GM18907 (cell line): ENCODE measurements around the gene SULT1A1.
A peak's percentile ranks its signal among the peaks of the same experiment; 100 is the strongest.
"Not testable (repeated sequence)": the region's sequence is repeated elsewhere in the genome, so short reads cannot be mapped to it uniquely, and the experiment has no call there.

Source experiments
- ATAC-seq: cut with Tn5 transposase; IDR thresholded peaks from one replicate; pipeline ENCODE4 v1.9.1; 2021; ENCODE audit warnings: mild to moderate bottlenecking, moderate library complexity; ENCODE audit not compliant: unreplicated experiment

SULT1A1 gene

DNA sequence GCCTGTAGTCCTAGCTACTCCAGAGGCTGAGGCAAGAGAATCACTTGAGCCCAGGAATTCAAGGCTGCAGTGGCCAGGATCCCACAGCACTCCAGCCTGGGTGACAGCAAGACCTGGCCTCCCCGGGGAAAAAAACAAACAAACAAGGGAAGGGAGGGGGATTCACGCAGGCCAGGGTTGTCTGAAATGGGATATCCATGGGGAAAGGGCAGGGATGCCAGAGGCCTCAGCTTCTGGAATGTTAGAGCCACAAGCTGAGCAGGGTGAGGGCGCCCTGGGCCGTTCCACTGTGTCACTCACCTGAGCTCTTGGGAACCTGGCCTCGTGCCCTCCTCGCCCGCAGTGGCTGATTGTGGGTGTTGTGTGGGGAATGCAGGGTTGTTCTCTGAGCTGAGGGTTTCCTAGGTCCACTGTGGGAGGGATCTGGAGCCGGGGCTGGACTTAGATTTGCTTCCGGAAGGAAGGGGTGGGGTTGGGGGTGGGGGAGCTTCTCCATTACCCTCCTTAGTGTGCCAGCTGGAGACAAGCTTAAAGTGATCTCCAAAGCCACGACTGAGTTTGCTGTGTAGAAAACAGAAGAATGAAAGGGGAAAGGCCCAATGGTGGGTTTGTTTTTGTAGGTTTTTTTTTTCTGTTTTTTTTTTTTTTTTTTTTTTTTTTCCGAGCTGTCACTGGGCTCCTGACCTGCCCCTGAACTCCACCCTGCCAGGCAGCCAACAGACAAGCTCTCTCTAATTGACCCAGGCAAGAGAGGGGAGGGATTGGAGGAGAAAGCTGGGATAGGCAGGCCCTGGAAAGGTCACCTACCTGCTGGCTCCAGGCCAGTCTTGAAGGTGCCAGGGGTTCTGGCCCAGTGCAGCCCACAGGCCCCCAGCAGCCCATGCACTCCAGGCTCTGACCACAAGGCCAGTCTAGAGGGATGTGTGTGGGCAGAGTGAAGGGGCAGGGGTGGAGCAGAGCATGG, at the start of gene SULT1A1:
SULT1A1 (minus strand) TSS at position 414 of the 964 bp plus-strand sequence. CDS start 1,189 bp downstream, outside the sequence.
- no peak for ATAC-seq

DNA sequence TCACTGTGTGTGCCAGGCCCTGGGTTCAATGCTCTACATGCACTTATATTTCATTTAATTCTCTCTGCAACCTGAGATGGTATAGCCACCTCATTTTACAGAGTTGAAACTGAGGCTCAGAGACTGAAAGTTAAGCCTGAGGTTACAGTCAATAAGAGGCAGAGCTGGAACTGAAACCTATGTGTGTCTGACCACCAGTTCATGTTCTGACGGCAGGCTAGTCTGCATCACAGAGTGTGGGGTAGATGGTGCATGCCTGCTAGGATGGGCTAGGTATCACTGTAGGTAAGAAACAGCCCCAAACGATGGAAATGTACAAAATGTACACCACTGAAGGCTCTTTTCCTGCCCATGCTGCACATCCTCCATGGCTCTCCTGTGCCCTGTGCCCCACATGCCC, 30.1 kb upstream of the SULT1A1 start:
- not testable (repeated sequence) for ATAC-seq

- ATAC-seq: not testable (repeated sequence)
Observed at GRCh38 chr16:28638359-28638758, 28.5 kb upstream of the SULT1A1 start.

GRCh38 chr16:28637765-28638164, 27.9 kb upstream of the SULT1A1 start, which contains the start of gene NPIPB8:
Gene NPIPB8 (plus strand): TSS chr16:28638065. CDS start chr16:28638361, 296 bp downstream.
- ATAC-seq: not testable (repeated sequence)

GRCh38 chr16:28636093-28636823, 26.4 kb upstream of the SULT1A1 start:
- not testable (repeated sequence) for ATAC-seq

DNA sequence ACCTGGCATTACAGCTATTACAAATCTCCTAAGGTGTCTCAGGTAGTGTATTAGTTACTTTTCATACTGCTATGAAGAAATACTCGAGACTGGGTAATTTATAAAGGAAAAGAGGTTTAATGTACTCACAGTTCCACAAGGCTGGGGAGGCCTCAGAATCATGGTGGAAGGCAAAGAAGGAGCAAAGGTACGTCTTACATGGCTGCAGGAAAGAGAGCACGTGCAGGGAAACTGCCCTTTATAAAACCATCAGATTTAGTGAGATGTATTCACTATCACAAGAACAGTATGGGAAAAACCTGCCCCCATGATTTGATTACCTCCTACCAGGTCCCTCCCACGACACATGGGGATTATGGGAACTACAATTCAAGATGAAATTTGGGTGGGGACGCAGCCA, 21.1 kb upstream of the SULT1A1 start:
- not testable (repeated sequence) for ATAC-seq

DNA sequence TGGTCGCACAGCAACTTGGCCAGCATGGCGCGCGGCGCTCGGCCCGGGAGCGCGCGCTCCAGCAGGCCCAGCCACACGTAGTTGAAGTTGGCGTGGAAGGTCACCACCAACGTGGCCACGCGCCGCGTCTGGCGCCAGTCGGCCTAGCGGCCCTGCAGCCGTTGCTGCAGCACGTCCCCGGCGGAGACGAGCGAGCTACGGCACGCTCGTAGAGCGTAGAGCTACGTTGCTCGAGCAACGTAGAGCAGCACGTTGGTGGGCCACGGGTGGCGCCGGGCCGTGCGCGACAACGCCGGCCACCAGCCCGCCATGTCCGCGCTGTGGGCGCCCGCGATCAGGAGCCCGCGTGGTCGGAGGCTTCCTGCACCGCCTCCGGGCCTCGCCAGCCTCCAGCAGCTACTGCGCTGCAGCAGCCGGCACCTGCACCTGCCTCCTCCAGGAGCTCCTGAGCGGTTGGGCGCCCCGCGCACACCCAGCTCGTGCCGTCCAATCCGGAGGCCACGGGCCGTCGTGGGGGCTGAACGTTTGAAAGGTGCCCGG, 13.4 kb upstream of the SULT1A1 start:
- ATAC-seq: no peak

- not testable (repeated sequence) for ATAC-seq
Observed at GRCh38 chr16:28622532-28623171, 12.8 kb upstream of the SULT1A1 start.

- ATAC-seq: no peak
Observed at GRCh38 chr16:28621481-28622155, 11.8 kb upstream of the SULT1A1 start.

DNA sequence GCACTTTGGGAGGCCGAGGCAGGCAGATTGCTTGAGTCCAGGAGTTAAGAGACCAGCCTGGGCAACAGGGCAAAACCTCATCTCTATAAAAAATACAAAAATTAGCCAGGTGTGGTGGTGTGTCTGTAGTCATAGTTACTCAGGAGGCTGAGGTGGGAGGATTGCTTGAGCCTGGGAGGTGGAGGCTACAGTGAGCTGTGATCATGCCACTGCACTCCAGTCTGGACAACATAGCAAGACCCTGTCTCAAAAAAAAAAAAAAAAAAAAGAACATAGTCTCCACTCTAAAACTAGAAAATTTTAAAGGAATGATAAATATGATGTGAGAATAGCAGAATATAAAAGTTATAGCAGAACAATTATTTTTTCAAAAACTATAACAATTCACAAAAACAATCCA, 10.5 kb upstream of the SULT1A1 start:
- ATAC-seq: not testable (repeated sequence)

DNA sequence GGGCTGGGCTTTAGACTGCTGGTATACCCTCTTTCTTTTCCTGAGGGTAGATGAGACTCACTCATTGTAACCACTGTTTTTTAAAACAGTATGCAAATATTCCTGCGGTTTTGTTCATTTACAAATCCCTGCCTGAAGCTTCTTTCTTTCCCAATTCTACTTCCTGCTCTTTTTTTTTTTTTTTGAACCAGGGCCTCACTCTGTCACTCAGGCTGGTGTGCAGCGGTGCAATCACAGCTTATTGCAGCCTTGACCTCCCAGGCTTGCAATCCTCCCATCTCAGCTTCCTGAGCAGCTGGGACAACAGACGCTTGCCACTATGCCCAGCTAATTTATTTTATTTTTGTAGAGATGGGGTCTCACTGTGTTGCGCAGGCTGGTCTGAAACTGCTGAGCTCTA, 8.0 kb upstream of the SULT1A1 start:
- ATAC-seq: no peak

DNA sequence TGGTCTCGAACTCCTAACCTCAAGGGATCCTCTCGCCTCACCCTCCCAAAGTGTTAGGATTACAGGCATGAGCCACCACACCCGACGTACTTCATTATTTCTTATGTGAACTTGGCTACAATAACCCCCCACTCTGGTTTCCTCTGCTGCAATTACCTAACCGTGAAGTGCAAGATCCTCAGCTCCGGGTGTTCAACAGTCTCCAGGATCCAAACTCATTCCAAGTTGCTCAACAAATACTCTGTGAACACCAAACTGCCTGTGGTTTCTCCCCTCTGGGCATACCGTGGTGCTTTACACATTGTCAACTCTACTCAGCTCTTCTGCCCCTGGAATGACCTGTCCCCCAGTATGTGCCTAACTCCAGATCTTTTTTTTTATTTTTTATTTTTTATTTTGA, 6.8 kb upstream of the SULT1A1 start:
- no peak for ATAC-seq

GRCh38 chr16:28616224-28616577, 6.4 kb upstream of the SULT1A1 start:
- ATAC-seq: not testable (repeated sequence)

- ATAC-seq: not testable (repeated sequence)
Observed at GRCh38 chr16:28615486-28616223, 5.8 kb upstream of the SULT1A1 start.

- not testable (repeated sequence) for ATAC-seq
Observed at GRCh38 chr16:28614561-28614960, 4.7 kb upstream of the SULT1A1 start.

DNA sequence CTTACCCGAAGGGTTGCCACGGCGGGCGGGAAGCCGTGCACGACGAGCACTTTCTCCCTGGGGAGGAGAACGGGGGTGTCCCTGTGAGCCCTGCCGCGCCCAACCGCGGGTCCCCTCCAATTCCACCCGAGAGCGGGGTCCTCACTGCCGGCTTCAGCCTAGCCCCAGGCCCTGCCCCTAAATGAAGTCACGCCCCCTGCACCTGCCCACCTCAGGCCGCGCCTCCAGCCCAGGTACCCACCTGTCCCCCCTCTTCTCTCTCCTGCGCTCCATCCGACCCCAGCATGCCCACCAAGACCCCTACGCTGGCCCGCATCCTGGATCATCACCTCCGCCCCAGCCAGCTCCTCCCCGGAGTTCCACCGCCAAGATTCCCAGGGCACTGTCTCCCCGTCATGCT, 4.1 kb upstream of the SULT1A1 start:
- ATAC-seq: not testable (repeated sequence)

- peak; percentile 66 for ATAC-seq
Observed at GRCh38 chr16:28612359-28613280, 2.8 kb upstream of the SULT1A1 start.

GRCh38 chr16:28610595-28611191, 849 bp upstream of the SULT1A1 start:
- no peak for ATAC-seq
